Measurements from ENCODE around the gene LETMD1.
A peak's percentile ranks its signal among the peaks of the same experiment; 100 is the strongest.

Gene LETMD1

DNA sequence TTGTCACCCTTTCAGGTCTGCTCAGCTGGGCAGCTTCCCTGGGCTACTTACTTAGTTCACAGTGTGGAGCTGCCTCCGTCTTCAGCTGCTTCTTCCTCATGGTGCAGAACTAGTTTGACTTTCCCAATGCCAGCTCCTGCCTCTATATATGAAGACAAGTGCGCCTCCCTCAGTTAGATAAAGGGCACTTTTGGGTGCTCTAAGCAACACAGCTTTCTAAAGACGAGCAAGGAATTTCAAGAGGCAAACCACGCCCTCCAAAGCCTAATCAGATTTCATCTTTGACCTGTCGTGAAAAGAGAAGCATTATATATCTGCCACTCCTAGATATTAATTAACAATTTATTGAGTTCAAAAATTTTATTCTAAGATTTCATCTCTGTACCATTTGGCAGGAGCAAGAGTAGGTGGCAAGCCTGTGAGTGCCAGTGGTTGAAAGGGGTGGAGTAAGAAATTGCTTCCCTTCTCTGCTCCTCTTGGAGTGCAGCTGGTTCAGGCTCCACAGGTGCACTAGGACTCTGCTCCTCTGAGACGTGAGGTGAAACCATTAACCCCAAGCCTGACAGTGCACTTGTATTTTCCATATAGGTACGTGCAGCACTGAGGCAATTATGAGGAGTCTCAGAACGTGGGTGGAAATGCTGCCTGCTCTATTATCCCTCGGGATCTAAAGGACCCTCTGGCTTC lies 19.9 kb upstream of the LETMD1 start (continued):
- TF ChIP-seq ZNF292 (tag by site-specific recombination; IDR thresholded peaks at IDR 0.05; ENCODE audit: borderline replicate concordance, low read depth) (no peak), ZNF621 (tag by site-specific recombination; IDR thresholded peaks at IDR 0.05) (no peak), IKZF3 (tag by site-specific recombination; IDR thresholded peaks at IDR 0.05) (0 out of 2 replicates have a peak, but pooled peaks have one; percentile 42), ZNF10 (tag by site-specific recombination; IDR thresholded peaks at IDR 0.05) (peak; percentile 41; the same call in 1 of the 2 replicates), ZNF600 (tag by site-specific recombination; IDR thresholded peaks at IDR 0.05) (peak; percentile 98), ZNF768 (tag by site-specific recombination; IDR thresholded peaks at IDR 0.05) (no peak), ZNF677 (tag by site-specific recombination; IDR thresholded peaks at IDR 0.05) (no peak), SP7 (tag by site-specific recombination; IDR thresholded peaks at IDR 0.05) (peak; percentile 23; the same call in 1 of the 2 replicates), ZNF2 (tag by site-specific recombination; IDR thresholded peaks at IDR 0.05) (0 out of 2 replicates have a peak, but pooled peaks have one; percentile 38), ZSCAN23 (tag by site-specific recombination; IDR thresholded peaks at IDR 0.05) (no peak), ZNF19 (tag by site-specific recombination; IDR thresholded peaks at IDR 0.05; ENCODE audit: low read depth) (no peak), ZEB2 (tag by site-specific recombination; IDR thresholded peaks at IDR 0.05) (0 out of 2 replicates have a peak, but pooled peaks have one; percentile 23), OSR2 (tag by site-specific recombination; IDR thresholded peaks at IDR 0.05) (no peak), ZBTB8A (tag by site-specific recombination; IDR thresholded peaks at IDR 0.05) (no peak; the same call in 1 of the 2 replicates), ZSCAN30 (tag by site-specific recombination; IDR thresholded peaks at IDR 0.05) (peak; percentile 24; the same call in 1 of the 2 replicates), ZNF670 (tag by site-specific recombination; IDR thresholded peaks at IDR 0.05; ENCODE audit: low read depth) (no peak), ZNF214 (tag by site-specific recombination; IDR thresholded peaks at IDR 0.05; ENCODE audit: borderline replicate concordance) (no peak), BCL11A (tag by site-specific recombination; IDR thresholded peaks at IDR 0.05; ENCODE audit: low read depth) (no peak), ZNF121 (tag by site-specific recombination; IDR thresholded peaks at IDR 0.05) (no peak), SCRT1 (tag by site-specific recombination; IDR thresholded peaks at IDR 0.05; ENCODE audit: borderline replicate concordance) (peak; percentile 88)
- TF ChIP-seq, protein P1, sequence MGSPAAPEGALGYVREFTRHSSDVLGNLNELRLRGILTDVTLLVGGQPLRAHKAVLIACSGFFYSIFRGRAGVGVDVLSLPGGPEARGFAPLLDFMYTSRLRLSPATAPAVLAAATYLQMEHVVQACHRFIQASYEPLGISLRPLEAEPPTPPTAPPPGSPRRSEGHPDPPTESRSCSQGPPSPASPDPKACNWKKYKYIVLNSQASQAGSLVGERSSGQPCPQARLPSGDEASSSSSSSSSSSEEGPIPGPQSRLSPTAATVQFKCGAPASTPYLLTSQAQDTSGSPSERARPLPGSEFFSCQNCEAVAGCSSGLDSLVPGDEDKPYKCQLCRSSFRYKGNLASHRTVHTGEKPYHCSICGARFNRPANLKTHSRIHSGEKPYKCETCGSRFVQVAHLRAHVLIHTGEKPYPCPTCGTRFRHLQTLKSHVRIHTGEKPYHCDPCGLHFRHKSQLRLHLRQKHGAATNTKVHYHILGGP (tag by site-specific recombination; IDR thresholded peaks at IDR 0.05) = no peak
- TF ChIP-seq, protein P2, sequence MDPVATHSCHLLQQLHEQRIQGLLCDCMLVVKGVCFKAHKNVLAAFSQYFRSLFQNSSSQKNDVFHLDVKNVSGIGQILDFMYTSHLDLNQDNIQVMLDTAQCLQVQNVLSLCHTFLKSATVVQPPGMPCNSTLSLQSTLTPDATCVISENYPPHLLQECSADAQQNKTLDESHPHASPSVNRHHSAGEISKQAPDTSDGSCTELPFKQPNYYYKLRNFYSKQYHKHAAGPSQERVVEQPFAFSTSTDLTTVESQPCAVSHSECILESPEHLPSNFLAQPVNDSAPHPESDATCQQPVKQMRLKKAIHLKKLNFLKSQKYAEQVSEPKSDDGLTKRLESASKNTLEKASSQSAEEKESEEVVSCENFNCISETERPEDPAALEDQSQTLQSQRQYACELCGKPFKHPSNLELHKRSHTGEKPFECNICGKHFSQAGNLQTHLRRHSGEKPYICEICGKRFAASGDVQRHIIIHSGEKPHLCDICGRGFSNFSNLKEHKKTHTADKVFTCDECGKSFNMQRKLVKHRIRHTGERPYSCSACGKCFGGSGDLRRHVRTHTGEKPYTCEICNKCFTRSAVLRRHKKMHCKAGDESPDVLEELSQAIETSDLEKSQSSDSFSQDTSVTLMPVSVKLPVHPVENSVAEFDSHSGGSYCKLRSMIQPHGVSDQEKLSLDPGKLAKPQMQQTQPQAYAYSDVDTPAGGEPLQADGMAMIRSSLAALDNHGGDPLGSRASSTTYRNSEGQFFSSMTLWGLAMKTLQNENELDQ (tag by site-specific recombination; IDR thresholded peaks at IDR 0.05; ENCODE audit: low read depth) = no peak
- TF ChIP-seq, protein P3, sequence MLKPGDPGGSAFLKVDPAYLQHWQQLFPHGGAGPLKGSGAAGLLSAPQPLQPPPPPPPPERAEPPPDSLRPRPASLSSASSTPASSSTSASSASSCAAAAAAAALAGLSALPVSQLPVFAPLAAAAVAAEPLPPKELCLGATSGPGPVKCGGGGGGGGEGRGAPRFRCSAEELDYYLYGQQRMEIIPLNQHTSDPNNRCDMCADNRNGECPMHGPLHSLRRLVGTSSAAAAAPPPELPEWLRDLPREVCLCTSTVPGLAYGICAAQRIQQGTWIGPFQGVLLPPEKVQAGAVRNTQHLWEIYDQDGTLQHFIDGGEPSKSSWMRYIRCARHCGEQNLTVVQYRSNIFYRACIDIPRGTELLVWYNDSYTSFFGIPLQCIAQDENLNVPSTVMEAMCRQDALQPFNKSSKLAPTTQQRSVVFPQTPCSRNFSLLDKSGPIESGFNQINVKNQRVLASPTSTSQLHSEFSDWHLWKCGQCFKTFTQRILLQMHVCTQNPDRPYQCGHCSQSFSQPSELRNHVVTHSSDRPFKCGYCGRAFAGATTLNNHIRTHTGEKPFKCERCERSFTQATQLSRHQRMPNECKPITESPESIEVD (tag by site-specific recombination; IDR thresholded peaks at IDR 0.05) = no peak
- TF ChIP-seq, protein P4, sequence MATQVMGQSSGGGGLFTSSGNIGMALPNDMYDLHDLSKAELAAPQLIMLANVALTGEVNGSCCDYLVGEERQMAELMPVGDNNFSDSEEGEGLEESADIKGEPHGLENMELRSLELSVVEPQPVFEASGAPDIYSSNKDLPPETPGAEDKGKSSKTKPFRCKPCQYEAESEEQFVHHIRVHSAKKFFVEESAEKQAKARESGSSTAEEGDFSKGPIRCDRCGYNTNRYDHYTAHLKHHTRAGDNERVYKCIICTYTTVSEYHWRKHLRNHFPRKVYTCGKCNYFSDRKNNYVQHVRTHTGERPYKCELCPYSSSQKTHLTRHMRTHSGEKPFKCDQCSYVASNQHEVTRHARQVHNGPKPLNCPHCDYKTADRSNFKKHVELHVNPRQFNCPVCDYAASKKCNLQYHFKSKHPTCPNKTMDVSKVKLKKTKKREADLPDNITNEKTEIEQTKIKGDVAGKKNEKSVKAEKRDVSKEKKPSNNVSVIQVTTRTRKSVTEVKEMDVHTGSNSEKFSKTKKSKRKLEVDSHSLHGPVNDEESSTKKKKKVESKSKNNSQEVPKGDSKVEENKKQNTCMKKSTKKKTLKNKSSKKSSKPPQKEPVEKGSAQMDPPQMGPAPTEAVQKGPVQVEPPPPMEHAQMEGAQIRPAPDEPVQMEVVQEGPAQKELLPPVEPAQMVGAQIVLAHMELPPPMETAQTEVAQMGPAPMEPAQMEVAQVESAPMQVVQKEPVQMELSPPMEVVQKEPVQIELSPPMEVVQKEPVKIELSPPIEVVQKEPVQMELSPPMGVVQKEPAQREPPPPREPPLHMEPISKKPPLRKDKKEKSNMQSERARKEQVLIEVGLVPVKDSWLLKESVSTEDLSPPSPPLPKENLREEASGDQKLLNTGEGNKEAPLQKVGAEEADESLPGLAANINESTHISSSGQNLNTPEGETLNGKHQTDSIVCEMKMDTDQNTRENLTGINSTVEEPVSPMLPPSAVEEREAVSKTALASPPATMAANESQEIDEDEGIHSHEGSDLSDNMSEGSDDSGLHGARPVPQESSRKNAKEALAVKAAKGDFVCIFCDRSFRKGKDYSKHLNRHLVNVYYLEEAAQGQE (tag by site-specific recombination; IDR thresholded peaks at IDR 0.05) = no peak
- TF ChIP-seq, protein P5, sequence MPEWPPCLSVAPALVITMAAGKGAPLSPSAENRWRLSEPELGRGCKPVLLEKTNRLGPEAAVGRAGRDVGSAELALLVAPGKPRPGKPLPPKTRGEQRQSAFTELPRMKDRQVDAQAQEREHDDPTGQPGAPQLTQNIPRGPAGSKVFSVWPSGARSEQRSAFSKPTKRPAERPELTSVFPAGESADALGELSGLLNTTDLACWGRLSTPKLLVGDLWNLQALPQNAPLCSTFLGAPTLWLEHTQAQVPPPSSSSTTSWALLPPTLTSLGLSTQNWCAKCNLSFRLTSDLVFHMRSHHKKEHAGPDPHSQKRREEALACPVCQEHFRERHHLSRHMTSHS (tag by site-specific recombination; IDR thresholded peaks at IDR 0.05) = no peak
- TF ChIP-seq, protein P6, sequence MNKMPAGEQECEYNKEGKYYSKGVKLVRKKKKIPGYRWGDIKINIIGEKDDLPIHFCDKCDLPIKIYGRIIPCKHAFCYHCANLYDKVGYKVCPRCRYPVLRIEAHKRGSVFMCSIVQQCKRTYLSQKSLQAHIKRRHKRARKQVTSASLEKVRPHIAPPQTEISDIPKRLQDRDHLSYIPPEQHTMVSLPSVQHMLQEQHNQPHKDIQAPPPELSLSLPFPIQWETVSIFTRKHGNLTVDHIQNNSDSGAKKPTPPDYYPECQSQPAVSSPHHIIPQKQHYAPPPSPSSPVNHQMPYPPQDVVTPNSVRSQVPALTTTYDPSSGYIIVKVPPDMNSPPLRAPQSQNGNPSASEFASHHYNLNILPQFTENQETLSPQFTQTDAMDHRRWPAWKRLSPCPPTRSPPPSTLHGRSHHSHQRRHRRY (tag by site-specific recombination; IDR thresholded peaks at IDR 0.05) = no peak

Data from HEK293 (cell line).